GM23338 (cell line): ENCODE results near the gene OBI1. TPM values are rescaled to one million over a fixed set of nuclear protein-coding genes. Genes with fewer than 3 reads are reported as not detected.

Experiments used
- ATAC-seq: fragments of 200-7000 bp; cut with Tn5 transposase; 3 replicates; pipeline ENCODE4 v1.9.1; 2020
- DNase-seq: peaks from one replicate; pipeline ENCODE4 v3.0.0-alpha.2; 2015; ENCODE audit warnings: low spot score
- H2AFZ ChIP-seq: fragments of 200-600 bp; sonication (generic); 2 replicates; pipeline ENCODE4 v1.8.0; 2016; ENCODE audit warnings: antibody characterized with exemption, mild to moderate bottlenecking, moderate library complexity
- H3F3A ChIP-seq: fragments of 200-600 bp; sonication (generic); replicated peaks from 2 replicates; pipeline ENCODE4 v1.8.0; 2017; ENCODE audit warnings: antibody characterized with exemption, mixed run types, low read depth
- H3K27ac ChIP-seq: fragments of 200-600 bp; sonication (generic); 2 replicates; pipeline ENCODE4 v1.6.1; 2016; ENCODE audit warnings: low read depth
- H3K27me3 ChIP-seq: fragments of 200-600 bp; sonication (generic); 2 replicates; pipeline ENCODE4 v1.8.0; 2016; ENCODE audit warnings: mild to moderate bottlenecking, mixed run types, moderate library complexity; ENCODE audit not compliant: insufficient read depth
- H3K36me3 ChIP-seq: fragments of 200-600 bp; sonication (generic); 2 replicates; pipeline ENCODE4 v1.8.0; 2016; ENCODE audit warnings: mild to moderate bottlenecking; ENCODE audit not compliant: insufficient read depth
- H3K4me1 ChIP-seq: fragments of 200-600 bp; sonication (generic); 2 replicates; pipeline ENCODE4 v1.8.0; 2016; ENCODE audit warnings: mild to moderate bottlenecking, moderate library complexity; ENCODE audit not compliant: insufficient read depth
- H3K4me2 ChIP-seq: fragments of 200-600 bp; sonication (generic); 2 replicates; pipeline ENCODE4 v1.7.1; 2017; ENCODE audit warnings: mixed run types
- H3K4me3 ChIP-seq: fragments of 200-600 bp; sonication (generic); 2 replicates; pipeline ENCODE4 v1.6.1; 2016; ENCODE audit warnings: mixed run types
- H3K79me2 ChIP-seq: fragments of 200-600 bp; sonication (generic); replicated peaks from 2 replicates; pipeline ENCODE4 v1.8.0; 2017; ENCODE audit warnings: mild to moderate bottlenecking; ENCODE audit not compliant: insufficient read depth
- H3K9me2 ChIP-seq: fragments of 200-600 bp; sonication (generic); 2 replicates; pipeline ENCODE4 v1.8.0; 2017; ENCODE audit not compliant: insufficient read depth
- H4K20me1 ChIP-seq: fragments of 200-600 bp; sonication (generic); replicated peaks from 2 replicates; pipeline ENCODE4 v1.8.0; 2017; ENCODE audit warnings: mild to moderate bottlenecking; ENCODE audit not compliant: insufficient read depth
- H3K27ac Mint-ChIP-seq: 2 replicates; pipeline ENCODE4 v1.8.0; 2020; ENCODE audit warnings: inconsistent platforms, mild to moderate bottlenecking, moderate library complexity, mixed read lengths
- H3K27me3 Mint-ChIP-seq: 3 replicates; pipeline ENCODE4 v1.8.0; 2022; ENCODE audit warnings: low read depth, mild to moderate bottlenecking, moderate library complexity, mixed read lengths, inconsistent platforms; ENCODE audit not compliant: insufficient read depth, poor library complexity
- H3K36me3 Mint-ChIP-seq: 3 replicates; pipeline ENCODE4 v1.8.0; 2021; ENCODE audit warnings: low read depth, mild to moderate bottlenecking, inconsistent platforms, moderate library complexity, mixed read lengths
- H3K4me1 Mint-ChIP-seq: 3 replicates; pipeline ENCODE4 v1.8.0; 2020; ENCODE audit warnings: mild to moderate bottlenecking, inconsistent platforms, mixed read lengths
- H3K4me3 Mint-ChIP-seq: 3 replicates; pipeline ENCODE4 v1.8.0; 2021; ENCODE audit warnings: moderate library complexity, mild to moderate bottlenecking, inconsistent platforms, mixed read lengths
- H3K9me3 Mint-ChIP-seq: 3 replicates; pipeline ENCODE4 v1.8.0; 2020; ENCODE audit warnings: moderate library complexity, mild to moderate bottlenecking, inconsistent platforms, mixed read lengths
- JUNB ChIP-seq: IDR thresholded peaks from one replicate; pipeline ENCODE4 v1.6.1; 2016; ENCODE audit warnings: antibody characterized with exemption; ENCODE audit not compliant: unreplicated experiment
- STAT1 ChIP-seq: IDR thresholded peaks from one replicate; pipeline ENCODE4 v1.6.1; 2016; ENCODE audit warnings: antibody characterized with exemption; ENCODE audit not compliant: unreplicated experiment
- ZNF114 ChIP-seq: fragments of 250-450 bp; sonication (Bioruptor Pico); IDR thresholded peaks from 2 replicates; pipeline ENCODE4 v1.5.0; 2020; ENCODE audit warnings: mild to moderate bottlenecking, moderate library complexity
- ZNF331 ChIP-seq: fragments of 250-450 bp; sonication (Bioruptor Pico); IDR thresholded peaks from 2 replicates; pipeline ENCODE4 v1.5.0; 2020; ENCODE audit warnings: low read depth, mild to moderate bottlenecking, moderate library complexity
- polyA plus RNA-seq: library from polyadenylated mRNA; unstranded; fragments of >200 nt; fragmentation: Nextera tagmentation; extraction: Ambion mirVana; gene quantifications from 2 replicates; pipeline ENCODE4 v1.2.1, GENCODE V29; 2016
- total RNA-seq: library from RNA; depleted of rRNA; stranded (reverse); fragments of >200 nt; shearing (Covaris generic); gene quantifications from 2 replicates; pipeline ENCODE4 v1.2.3, GENCODE V29; 2014
- TF ChIP-seq, protein P1 (sequence below): IDR thresholded peaks from one replicate; pipeline ENCODE4 v1.6.1; 2018; ENCODE audit warnings: antibody characterized with exemption; ENCODE audit not compliant: unreplicated experiment
- TF ChIP-seq, protein P2 (sequence below): IDR thresholded peaks from 2 replicates; pipeline ENCODE4 v1.6.1; 2016; ENCODE audit warnings: antibody characterized with exemption
- TF ChIP-seq, protein P3 (sequence below), 2 experiments: fragments of 200-600 bp in 1 of 2; sonication (generic) in 1 of 2; conservative IDR thresholded peaks; 2 replicates each; pipeline versions ENCODE4 v1.5.1 to v1.6.1; 2016 to 2017; ENCODE audit warnings: antibody characterized with exemption in 2 of 2, low read depth in 2 of 2, mild to moderate bottlenecking in 2 of 2, moderate library complexity in 1 of 2
- TF ChIP-seq, protein P4 (sequence below): fragments of 250-450 bp; sonication (Bioruptor Pico); IDR thresholded peaks from 2 replicates; pipeline ENCODE4 v1.5.0; 2020; ENCODE audit warnings: mild to moderate bottlenecking, moderate library complexity

The OBI1 gene
- total and polyA plus RNA-seq, 2 experiments from 2014 or later, result 8.2 to 11.1 TPM

DNA sequence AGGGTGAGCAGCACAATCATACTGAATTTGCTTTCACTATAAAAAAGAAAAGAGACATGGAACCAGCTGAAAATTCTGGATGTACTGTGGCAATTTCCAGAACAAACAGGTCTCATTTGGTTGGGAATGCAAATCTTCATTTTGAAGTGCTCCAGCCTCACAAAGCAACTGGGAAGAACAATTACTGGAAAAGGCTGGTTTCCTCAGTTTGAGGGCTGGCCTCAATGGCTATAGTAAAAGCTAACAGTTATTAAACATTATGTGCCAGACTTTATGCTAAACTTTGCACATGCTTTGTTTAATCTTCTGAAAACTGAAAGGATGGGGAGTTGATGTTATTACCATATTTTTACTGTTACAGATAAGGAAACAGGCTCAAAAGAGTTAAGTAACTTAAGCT, 3.0 kb downstream of the OBI1 start (continued):
- TF ChIP-seq, protein P1, sequence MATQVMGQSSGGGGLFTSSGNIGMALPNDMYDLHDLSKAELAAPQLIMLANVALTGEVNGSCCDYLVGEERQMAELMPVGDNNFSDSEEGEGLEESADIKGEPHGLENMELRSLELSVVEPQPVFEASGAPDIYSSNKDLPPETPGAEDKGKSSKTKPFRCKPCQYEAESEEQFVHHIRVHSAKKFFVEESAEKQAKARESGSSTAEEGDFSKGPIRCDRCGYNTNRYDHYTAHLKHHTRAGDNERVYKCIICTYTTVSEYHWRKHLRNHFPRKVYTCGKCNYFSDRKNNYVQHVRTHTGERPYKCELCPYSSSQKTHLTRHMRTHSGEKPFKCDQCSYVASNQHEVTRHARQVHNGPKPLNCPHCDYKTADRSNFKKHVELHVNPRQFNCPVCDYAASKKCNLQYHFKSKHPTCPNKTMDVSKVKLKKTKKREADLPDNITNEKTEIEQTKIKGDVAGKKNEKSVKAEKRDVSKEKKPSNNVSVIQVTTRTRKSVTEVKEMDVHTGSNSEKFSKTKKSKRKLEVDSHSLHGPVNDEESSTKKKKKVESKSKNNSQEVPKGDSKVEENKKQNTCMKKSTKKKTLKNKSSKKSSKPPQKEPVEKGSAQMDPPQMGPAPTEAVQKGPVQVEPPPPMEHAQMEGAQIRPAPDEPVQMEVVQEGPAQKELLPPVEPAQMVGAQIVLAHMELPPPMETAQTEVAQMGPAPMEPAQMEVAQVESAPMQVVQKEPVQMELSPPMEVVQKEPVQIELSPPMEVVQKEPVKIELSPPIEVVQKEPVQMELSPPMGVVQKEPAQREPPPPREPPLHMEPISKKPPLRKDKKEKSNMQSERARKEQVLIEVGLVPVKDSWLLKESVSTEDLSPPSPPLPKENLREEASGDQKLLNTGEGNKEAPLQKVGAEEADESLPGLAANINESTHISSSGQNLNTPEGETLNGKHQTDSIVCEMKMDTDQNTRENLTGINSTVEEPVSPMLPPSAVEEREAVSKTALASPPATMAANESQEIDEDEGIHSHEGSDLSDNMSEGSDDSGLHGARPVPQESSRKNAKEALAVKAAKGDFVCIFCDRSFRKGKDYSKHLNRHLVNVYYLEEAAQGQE, result no peak
- TF ChIP-seq JUNB (no peak), STAT1 (no peak), ZNF114 (no peak)
- TF ChIP-seq, protein P2, sequence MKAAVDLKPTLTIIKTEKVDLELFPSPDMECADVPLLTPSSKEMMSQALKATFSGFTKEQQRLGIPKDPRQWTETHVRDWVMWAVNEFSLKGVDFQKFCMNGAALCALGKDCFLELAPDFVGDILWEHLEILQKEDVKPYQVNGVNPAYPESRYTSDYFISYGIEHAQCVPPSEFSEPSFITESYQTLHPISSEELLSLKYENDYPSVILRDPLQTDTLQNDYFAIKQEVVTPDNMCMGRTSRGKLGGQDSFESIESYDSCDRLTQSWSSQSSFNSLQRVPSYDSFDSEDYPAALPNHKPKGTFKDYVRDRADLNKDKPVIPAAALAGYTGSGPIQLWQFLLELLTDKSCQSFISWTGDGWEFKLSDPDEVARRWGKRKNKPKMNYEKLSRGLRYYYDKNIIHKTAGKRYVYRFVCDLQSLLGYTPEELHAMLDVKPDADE, result no peak
- TF ChIP-seq, protein P3, sequence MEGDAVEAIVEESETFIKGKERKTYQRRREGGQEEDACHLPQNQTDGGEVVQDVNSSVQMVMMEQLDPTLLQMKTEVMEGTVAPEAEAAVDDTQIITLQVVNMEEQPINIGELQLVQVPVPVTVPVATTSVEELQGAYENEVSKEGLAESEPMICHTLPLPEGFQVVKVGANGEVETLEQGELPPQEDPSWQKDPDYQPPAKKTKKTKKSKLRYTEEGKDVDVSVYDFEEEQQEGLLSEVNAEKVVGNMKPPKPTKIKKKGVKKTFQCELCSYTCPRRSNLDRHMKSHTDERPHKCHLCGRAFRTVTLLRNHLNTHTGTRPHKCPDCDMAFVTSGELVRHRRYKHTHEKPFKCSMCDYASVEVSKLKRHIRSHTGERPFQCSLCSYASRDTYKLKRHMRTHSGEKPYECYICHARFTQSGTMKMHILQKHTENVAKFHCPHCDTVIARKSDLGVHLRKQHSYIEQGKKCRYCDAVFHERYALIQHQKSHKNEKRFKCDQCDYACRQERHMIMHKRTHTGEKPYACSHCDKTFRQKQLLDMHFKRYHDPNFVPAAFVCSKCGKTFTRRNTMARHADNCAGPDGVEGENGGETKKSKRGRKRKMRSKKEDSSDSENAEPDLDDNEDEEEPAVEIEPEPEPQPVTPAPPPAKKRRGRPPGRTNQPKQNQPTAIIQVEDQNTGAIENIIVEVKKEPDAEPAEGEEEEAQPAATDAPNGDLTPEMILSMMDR (conservative IDR thresholded peaks at IDR 0.05; ENCODE audit: low read depth in 2 of 2), result no peak

DNA sequence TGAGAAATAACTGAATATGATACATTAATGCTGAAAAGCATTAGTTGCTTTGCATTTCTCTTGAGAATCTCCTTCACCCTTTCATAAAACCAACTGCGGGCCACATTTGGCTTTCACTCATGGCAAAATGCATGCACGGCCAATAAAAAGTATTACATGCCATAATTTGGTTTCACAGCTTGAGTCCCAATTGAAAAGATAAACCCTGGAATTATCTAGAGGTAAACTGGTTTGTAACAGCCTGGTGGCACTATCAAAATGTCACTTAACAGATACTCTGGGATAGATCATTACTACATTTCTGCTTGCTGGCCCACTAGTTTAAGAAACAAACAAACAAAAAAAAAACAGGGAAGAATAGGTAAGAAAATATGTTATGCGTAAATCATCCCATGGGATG, 3.9 kb downstream of the OBI1 start:
- Histone ChIP-seq H3K9me2 (no peaks in the 10 kb centered on the region), H3K4me3 (no peak overlapping the region), H3K27ac (no peak overlapping the region), H3K4me1 (peaks cover 27% of the 10 kb centered on the region), H3K79me2 (peaks cover 74% of the 10 kb centered on the region), H4K20me1 (peaks cover 68% of the 10 kb centered on the region), H3K4me2 (no peak overlapping the region), H3F3A (no peaks in the 10 kb centered on the region), H3K27me3 (peaks cover 46% of the 10 kb centered on the region), H3K36me3 (no peaks in the 10 kb centered on the region), H2AFZ (no peak overlapping the region)
- DNase-seq, result no peak
- Mint-ChIP-seq H3K4me1 (peaks cover 21% of the 10 kb centered on the region), H3K36me3 (peaks cover 6% of the 10 kb centered on the region; the same call in 1 of the 3 replicates), H3K27me3 (peaks cover 33% of the 10 kb centered on the region), H3K27ac (no peak overlapping the region), H3K4me3 (no peak overlapping the region), H3K9me3 (no peaks in the 10 kb centered on the region; the same call in 2 of the 3 replicates)
- TF ChIP-seq ZNF331, result no peak
- TF ChIP-seq, protein P4, sequence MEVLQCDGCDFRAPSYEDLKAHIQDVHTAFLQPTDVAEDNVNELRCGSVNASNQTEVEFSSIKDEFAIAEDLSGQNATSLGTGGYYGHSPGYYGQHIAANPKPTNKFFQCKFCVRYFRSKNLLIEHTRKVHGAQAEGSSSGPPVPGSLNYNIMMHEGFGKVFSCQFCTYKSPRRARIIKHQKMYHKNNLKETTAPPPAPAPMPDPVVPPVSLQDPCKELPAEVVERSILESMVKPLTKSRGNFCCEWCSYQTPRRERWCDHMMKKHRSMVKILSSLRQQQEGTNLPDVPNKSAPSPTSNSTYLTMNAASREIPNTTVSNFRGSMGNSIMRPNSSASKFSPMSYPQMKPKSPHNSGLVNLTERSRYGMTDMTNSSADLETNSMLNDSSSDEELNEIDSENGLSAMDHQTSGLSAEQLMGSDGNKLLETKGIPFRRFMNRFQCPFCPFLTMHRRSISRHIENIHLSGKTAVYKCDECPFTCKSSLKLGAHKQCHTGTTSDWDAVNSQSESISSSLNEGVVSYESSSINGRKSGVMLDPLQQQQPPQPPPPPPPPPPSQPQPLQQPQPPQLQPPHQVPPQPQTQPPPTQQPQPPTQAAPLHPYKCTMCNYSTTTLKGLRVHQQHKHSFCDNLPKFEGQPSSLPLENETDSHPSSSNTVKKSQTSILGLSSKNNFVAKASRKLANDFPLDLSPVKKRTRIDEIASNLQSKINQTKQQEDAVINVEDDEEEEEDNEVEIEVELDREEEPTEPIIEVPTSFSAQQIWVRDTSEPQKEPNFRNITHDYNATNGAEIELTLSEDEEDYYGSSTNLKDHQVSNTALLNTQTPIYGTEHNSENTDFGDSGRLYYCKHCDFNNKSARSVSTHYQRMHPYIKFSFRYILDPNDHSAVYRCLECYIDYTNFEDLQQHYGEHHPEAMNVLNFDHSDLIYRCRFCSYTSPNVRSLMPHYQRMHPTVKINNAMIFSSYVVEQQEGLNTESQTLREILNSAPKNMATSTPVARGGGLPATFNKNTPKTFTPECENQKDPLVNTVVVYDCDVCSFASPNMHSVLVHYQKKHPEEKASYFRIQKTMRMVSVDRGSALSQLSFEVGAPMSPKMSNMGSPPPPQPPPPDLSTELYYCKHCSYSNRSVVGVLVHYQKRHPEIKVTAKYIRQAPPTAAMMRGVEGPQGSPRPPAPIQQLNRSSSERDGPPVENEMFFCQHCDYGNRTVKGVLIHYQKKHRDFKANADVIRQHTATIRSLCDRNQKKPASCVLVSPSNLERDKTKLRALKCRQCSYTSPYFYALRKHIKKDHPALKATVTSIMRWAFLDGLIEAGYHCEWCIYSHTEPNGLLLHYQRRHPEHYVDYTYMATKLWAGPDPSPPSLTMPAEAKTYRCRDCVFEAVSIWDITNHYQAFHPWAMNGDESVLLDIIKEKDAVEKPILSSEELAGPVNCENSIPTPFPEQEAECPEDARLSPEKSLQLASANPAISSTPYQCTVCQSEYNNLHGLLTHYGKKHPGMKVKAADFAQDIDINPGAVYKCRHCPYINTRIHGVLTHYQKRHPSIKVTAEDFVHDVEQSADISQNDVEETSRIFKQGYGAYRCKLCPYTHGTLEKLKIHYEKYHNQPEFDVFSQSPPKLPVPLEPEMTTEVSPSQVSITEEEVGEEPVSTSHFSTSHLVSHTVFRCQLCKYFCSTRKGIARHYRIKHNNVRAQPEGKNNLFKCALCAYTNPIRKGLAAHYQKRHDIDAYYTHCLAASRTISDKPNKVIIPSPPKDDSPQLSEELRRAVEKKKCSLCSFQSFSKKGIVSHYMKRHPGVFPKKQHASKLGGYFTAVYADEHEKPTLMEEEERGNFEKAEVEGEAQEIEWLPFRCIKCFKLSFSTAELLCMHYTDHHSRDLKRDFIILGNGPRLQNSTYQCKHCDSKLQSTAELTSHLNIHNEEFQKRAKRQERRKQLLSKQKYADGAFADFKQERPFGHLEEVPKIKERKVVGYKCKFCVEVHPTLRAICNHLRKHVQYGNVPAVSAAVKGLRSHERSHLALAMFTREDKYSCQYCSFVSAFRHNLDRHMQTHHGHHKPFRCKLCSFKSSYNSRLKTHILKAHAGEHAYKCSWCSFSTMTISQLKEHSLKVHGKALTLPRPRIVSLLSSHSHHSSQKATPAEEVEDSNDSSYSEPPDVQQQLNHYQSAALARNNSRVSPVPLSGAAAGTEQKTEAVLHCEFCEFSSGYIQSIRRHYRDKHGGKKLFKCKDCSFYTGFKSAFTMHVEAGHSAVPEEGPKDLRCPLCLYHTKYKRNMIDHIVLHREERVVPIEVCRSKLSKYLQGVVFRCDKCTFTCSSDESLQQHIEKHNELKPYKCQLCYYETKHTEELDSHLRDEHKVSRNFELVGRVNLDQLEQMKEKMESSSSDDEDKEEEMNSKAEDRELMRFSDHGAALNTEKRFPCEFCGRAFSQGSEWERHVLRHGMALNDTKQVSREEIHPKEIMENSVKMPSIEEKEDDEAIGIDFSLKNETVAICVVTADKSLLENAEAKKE, result no peak
- no peak for ATAC-seq
